Activated T-cell treated with anti-CD3 and anti-CD28 coated beads, Interleukin-2, amount 50 U/mL, for 4 hours (primary cell): ENCODE measurements around the gene JAKMIP2. TPM values are rescaled to one million over a fixed set of nuclear protein-coding genes. Genes with fewer than 3 reads are reported as not detected.
"Not testable (repeated sequence)": the region's sequence is repeated elsewhere in the genome, so short reads cannot be mapped to it uniquely, and the experiment has no call there.

ENCODE experiments used
- ATAC-seq, 2 donors: fragments of 200-7000 bp; cut with Tn5 transposase; one replicate each; pipeline ENCODE4 v1.10.0; 2021
- DNase-seq: peaks from one replicate; pipeline ENCODE4 v3.0.0-alpha.2; 2020
- H3K27me3 Mint-ChIP-seq: one replicate; pipeline ENCODE4 v1.8.0; 2021; ENCODE audit warnings: low read depth, mixed read lengths
- H3K36me3 Mint-ChIP-seq: one replicate; pipeline ENCODE4 v1.8.0; 2022; ENCODE audit warnings: mixed read lengths; ENCODE audit not compliant: insufficient read depth
- H3K4me1 Mint-ChIP-seq: one replicate; pipeline ENCODE4 v1.8.0; 2021; ENCODE audit warnings: low read depth, mixed read lengths
- H3K4me3 Mint-ChIP-seq: one replicate; pipeline ENCODE4 v1.8.0; 2021; ENCODE audit warnings: mild to moderate bottlenecking, moderate library complexity, mixed read lengths
- H3K9me3 Mint-ChIP-seq: one replicate; pipeline ENCODE4 v1.8.0; 2021; ENCODE audit warnings: mixed read lengths
- total RNA-seq, 3 donors: library from RNA; stranded (reverse); gene quantifications; one replicate each; pipeline ENCODE4 v1.2.1, GENCODE V29; 2021

Gene JAKMIP2
- total RNA-seq, 3 donors from 2014 or later: 0.56 to 1.3 (median 0.76) TPM

DNA sequence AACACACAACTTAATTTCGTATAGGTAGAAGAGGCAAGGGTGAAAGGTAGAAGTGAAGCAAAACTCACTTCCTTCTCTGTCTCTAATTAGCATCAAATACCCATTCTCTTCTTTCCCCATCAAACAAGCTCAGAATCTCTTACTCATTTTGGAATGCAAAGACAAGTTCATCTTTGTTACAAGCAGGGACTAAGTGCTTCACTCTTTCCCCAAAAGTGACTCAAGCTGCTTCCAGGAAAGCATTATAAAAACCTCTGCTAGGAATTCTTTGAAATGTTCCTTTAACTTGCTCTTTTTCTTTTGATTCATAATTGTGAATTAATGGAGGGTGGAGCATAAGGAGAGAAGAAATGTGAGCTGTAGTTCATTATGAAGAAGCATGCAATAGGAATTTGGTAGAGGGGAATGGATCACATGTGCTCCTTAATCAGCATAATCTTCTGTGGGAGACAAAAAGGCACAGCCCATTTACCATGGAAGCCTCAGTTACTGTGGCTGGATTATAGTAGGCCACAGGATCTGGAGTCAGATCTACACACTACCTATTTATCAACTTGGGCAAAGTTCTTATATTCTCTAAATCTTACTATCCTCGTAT, 163.1 kb downstream of the JAKMIP2 start:
- no peaks in the 10 kb centered on the region for H3K9me3 Mint-ChIP-seq
- no peaks in the 10 kb centered on the region for H3K4me1 Mint-ChIP-seq
- peaks cover 30% of the 10 kb centered on the region for H3K36me3 Mint-ChIP-seq
- DNase-seq: no peak
- H3K27me3 Mint-ChIP-seq: no peaks in the 10 kb centered on the region
- H3K4me3 Mint-ChIP-seq: no peak overlapping the region
- no peak for ATAC-seq

DNA sequence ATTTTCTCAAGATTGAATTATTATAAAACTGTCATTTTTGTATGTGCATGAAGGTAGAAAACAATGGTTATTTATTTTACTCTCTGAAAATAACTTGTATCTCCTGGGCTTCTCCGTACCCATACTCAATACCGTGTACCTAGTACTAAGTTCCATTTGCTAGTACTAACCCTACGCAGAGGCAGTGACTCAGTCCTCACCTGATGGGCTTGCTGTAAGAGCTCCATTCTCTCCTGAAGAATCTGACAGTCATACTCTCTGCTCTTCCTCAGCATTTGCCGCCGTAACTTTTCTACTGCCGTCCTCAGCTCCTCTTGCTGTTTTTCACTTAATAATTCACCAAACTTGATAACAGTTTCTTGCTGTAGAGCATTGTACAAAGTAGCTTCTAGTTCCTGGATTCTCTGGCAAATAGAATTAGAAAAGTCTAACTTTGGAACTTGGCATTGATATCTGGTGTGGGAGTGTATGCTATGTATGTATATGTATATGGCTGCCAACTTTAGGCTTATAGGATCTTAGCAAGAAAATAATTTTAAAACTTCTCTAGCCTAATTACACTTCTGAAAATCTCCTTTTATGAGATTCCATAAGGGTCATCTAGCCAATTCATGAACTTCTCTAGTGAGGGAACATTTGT, 164.7 kb downstream of the JAKMIP2 start:
- no peak for ATAC-seq
- Mint-ChIP-seq H3K4me1 (no peaks in the 10 kb centered on the region), H3K36me3 (peaks cover 32% of the 10 kb centered on the region)

DNA sequence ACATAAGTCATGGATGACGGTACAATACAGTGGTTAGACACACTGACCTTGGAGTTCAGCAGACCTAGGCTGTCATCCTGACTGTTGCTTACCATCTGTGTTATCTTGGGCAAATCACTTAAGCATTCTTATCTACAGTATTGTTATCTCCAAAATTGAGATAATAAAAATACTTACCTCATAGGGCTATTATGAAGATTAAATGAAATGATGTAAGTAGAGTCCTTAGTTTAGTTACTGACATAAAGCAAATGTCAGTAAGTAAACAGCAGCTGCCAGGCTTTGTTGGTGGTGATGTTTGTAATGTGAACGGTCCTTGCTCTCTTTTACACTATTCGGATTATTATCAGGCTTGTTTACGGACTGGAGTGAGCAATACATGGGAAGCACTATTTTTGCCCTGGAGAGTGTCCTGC, 165.3 kb downstream of the JAKMIP2 start:
- Mint-ChIP-seq H3K36me3 (peaks cover 35% of the 10 kb centered on the region), H3K9me3 (no peaks in the 10 kb centered on the region), H3K27me3 (no peaks in the 10 kb centered on the region), H3K4me1 (no peaks in the 10 kb centered on the region), H3K4me3 (no peak overlapping the region)
- ATAC-seq (no peak), DNase-seq (no peak)

More for the DNA sequence above, 164.7 kb downstream of the JAKMIP2 start:
- no peak for DNase-seq
- H3K4me3 Mint-ChIP-seq: no peak overlapping the region
- no peaks in the 10 kb centered on the region for H3K27me3 Mint-ChIP-seq
- H3K9me3 Mint-ChIP-seq: no peaks in the 10 kb centered on the region

DNA sequence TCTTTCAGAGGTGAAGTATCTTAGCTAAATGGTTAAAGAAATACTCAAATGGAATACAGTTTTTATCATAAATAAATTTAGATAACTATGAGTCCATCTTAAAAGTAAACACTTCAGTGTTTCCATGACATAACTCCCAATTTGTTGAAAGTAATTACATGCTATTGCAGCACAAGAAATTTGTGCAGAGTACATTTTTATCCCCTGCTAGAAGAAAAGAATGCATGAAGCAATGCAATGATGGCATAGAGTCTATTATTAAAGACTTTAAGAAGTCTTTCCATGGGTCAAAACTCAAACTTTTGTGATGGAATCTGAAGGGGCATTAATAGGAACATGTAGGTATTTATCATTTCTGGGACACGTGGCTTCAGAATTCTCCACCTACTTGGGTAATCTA, 166.1 kb downstream of the JAKMIP2 start:
- no peak overlapping the region for H3K4me3 Mint-ChIP-seq
- H3K27me3 Mint-ChIP-seq: no peaks in the 10 kb centered on the region
- H3K36me3 Mint-ChIP-seq: peaks cover 40% of the 10 kb centered on the region
- DNase-seq (no peak), ATAC-seq (no peak)
- no peaks in the 10 kb centered on the region for H3K4me1 Mint-ChIP-seq
- no peaks in the 10 kb centered on the region for H3K9me3 Mint-ChIP-seq

DNA sequence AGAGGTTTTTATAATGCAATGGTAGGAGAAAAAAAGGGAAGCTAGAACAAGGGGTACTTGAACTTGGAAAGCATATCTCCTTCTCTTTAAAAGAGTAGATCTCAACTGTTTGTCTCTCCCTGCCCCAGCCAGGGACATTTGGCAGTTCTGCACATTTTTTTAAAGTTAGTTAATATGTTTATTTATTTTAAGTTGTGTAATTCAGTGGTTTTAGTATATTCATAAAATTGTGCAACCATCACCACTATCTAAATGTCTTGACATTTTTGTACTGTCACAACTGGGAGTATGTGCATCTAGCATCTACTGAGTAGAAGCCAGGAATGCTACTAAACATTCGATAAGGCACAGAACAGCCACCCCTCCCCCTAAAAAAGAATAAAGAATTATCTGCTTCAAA, 169.2 kb downstream of the JAKMIP2 start:
- DNase-seq: no peak
- Mint-ChIP-seq H3K4me1 (no peaks in the 10 kb centered on the region), H3K9me3 (no peaks in the 10 kb centered on the region), H3K27me3 (no peaks in the 10 kb centered on the region), H3K36me3 (peaks cover 44% of the 10 kb centered on the region), H3K4me3 (no peak overlapping the region)
- ATAC-seq: no peak

DNA sequence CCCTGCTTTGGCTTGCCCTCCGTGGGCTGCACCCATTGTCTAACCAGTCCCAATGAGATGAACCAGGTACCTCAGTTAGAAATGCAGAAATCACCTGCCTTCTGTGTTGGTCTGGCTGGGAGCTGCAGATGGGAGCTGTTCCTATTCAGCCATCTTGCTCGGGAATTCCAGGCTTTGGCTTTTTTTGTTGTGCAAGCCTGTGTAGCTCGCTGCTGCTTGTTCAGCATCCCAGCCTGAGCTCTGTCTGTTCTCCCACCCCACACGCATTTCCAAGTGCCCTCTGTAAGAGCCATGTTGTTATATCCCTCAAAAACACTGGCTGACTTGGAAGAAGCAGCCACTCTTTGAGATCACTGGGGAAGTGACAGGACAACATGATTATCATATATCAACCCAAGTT, 171.0 kb downstream of the JAKMIP2 start:
- H3K27me3 Mint-ChIP-seq: no peaks in the 10 kb centered on the region
- ATAC-seq: no peak
- DNase-seq: no peak
- no peaks in the 10 kb centered on the region for H3K9me3 Mint-ChIP-seq
- no peaks in the 10 kb centered on the region for H3K4me1 Mint-ChIP-seq
- H3K4me3 Mint-ChIP-seq: no peak overlapping the region
- peaks cover 35% of the 10 kb centered on the region for H3K36me3 Mint-ChIP-seq

DNA sequence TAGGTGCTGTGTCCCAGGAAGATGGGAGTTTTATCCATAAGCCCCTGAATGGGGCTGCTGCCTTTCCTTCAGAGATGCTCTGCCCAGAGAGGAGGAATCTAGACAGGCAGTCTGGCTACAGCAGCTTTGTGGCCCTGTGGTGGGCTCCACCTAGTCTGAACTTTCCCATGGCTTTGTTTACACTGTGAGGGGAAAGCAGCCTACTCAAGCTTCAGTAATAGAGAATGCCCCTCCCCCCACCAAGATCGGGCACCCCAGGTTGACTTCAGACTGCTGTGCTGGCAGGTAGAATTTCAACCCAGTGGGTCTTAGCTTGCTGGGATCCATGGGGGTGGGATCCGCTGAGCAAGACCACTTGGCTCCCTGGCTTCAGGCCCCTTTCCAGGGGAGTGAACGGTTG, 171.7 kb downstream of the JAKMIP2 start:
- Mint-ChIP-seq H3K4me3 (no peak overlapping the region), H3K9me3 (no peaks in the 10 kb centered on the region), H3K36me3 (peaks cover 31% of the 10 kb centered on the region), H3K27me3 (no peaks in the 10 kb centered on the region), H3K4me1 (no peaks in the 10 kb centered on the region)
- no peak for ATAC-seq
- DNase-seq: no peak

DNA sequence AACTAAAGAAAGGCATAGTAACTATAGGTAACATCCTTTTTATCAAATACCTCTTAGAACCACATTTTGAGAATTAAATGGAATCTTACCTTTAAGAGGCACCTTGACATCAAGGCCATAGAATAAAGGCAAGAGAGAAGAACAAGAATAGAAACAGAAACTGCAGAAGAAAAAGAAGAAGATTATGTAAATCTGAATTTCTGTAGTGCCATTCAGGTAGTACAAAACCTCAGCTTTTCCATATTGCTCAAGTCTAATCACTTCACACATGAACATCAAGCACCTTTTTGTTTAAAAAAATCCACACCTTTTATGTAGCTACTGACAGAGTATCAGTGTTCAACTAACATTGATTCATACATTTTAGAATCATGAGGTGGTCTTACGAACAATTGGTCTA, 180.9 kb downstream of the JAKMIP2 start:
- no peaks in the 10 kb centered on the region for H3K9me3 Mint-ChIP-seq
- no peaks in the 10 kb centered on the region for H3K27me3 Mint-ChIP-seq
- ATAC-seq (no peak), DNase-seq (no peak)
- H3K4me1 Mint-ChIP-seq: no peaks in the 10 kb centered on the region
- H3K36me3 Mint-ChIP-seq: peaks cover 18% of the 10 kb centered on the region
- H3K4me3 Mint-ChIP-seq: no peak overlapping the region

DNA sequence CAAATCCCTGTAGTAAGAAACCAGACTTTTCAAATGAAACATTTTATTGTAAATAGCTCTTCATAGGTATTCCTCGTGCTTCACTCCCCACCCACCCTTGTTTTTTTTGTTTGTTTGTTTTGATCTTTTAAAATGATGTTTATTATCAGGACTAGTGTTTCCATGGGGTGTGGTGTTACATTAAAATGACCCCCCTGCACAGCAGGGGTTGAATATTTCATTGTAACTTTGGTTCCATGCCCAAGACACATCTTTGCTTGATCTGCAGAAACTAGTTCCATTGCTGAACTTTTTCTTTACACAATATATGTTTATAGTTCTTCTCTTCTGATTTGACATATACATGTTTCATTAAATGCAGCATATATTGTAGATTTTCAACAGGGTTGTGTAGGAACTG, 191.4 kb downstream of the JAKMIP2 start:
- Mint-ChIP-seq H3K27me3 (no peaks in the 10 kb centered on the region), H3K4me1 (no peaks in the 10 kb centered on the region), H3K4me3 (no peak overlapping the region), H3K9me3 (peaks cover 7% of the 10 kb centered on the region), H3K36me3 (peaks cover 14% of the 10 kb centered on the region)
- ATAC-seq (no peak), DNase-seq (no peak)

DNA sequence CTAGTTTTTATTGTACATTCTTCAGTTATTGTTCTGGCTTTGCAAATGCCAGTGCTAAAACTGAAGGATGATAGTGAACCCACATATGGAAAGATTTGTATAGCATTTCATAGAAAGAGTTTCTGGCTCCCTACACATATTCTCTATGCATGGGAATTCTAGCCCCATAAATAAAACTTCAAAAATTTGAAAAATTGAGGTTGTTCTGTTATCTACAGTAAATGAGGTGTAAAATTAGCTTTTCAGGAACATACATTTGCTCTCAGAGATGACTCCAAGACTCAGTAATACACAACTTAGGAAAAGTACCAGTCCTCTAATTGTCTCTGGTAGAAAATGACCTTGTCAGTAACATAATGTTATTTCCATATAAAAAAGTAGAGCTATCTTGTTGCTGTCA, 192.4 kb downstream of the JAKMIP2 start:
- H3K4me1 Mint-ChIP-seq: no peaks in the 10 kb centered on the region
- no peak for ATAC-seq
- no peak overlapping the region for H3K4me3 Mint-ChIP-seq
- H3K9me3 Mint-ChIP-seq: peaks cover 4% of the 10 kb centered on the region
- no peak for DNase-seq
- peaks cover 9% of the 10 kb centered on the region for H3K36me3 Mint-ChIP-seq
- no peaks in the 10 kb centered on the region for H3K27me3 Mint-ChIP-seq

DNA sequence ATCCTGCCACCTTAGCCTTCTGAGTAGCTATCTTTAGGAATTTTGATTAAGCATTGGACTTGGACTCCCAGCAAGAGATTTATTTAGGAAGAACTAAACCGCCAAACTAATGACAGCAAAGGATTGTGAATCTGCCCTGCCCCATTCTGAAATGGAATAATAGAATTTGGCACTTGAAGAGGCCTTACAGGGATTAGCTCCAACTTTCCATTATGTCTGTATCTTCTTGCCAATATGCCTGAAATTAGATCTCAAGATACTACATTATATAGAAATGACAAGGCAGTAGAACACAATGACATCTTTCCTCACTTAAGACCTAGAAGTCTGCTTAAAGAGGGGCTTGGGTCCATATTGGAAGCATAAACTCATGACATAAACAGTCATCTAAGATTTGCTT, 195.7 kb downstream of the JAKMIP2 start:
- Mint-ChIP-seq H3K9me3 (no peaks in the 10 kb centered on the region), H3K36me3 (peaks cover 3% of the 10 kb centered on the region), H3K27me3 (no peaks in the 10 kb centered on the region), H3K4me3 (no peak overlapping the region), H3K4me1 (no peaks in the 10 kb centered on the region)
- no peak for ATAC-seq
- DNase-seq: no peak

DNA sequence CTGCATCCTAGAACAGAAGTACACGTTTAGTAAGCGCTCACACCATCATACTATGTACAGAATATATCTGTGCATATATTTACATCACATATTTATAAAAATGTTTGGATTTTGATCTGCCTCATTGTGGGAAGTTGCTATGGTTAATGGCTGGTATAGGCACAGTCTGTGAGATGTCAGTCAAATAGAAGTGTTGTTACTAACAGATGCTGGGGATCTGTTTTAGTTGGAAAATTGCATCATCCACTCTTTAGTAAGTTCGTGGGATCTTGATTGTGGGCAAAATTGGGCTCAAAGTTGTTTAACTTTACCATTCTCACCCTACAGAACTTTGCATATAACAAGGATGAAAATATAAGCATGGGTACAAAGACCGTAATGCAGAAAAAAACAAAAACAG, 196.3 kb downstream of the JAKMIP2 start:
- DNase-seq (no peak), ATAC-seq (no peak)
- Mint-ChIP-seq H3K27me3 (no peaks in the 10 kb centered on the region), H3K36me3 (peaks cover 2% of the 10 kb centered on the region), H3K4me3 (no peak overlapping the region), H3K4me1 (no peaks in the 10 kb centered on the region), H3K9me3 (peaks cover under 1% of the 10 kb centered on the region)

DNA sequence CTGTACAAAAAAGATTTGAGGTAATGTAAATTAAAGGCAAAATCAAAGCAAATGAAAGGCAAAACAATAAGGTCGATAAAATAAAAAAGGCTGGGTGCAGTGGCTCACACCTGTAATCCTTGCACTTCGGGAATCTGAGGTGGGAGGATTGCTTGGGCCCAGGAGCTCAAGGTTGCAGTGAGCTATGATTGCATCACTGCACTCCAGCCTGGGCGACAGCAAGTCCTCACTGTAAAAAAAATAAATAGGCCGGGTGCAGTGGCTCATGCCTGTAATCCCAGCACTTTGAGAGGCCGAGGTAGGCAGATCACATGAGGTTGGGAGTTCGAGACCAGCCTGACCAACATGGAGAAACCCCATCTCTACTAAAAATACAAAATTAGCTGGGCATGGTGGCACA, 200.3 kb downstream of the JAKMIP2 start:
- not testable (repeated sequence) for DNase-seq, ATAC-seq, H3K4me1 Mint-ChIP-seq, H3K4me3 Mint-ChIP-seq, H3K27me3 Mint-ChIP-seq, H3K36me3 Mint-ChIP-seq
- H3K9me3 Mint-ChIP-seq: peaks cover 15% of the 10 kb centered on the region

DNA sequence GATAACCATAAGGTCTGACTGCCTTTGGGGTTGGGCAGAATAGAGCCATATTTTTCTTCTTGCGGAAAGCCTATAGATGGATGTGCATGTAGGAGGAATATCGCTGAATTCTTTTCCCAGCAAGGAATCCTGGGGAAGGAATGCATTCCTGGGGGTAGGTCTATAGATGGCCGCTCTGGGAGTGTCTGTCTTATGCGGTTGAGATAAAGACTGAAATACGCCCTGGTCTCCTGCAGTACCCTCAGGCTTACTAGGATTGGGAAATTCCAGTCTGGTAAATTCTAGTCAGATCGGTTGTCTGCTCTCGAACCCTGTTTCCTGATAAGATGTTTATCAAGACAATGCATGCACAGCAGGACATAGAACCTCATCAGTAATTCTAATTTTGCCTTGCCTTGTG, 202.1 kb downstream of the JAKMIP2 start:
- peaks cover 15% of the 10 kb centered on the region for H3K9me3 Mint-ChIP-seq
- ATAC-seq, DNase-seq, H3K36me3 Mint-ChIP-seq, H3K4me3 Mint-ChIP-seq, H3K27me3 Mint-ChIP-seq, H3K4me1 Mint-ChIP-seq: not testable (repeated sequence)

DNA sequence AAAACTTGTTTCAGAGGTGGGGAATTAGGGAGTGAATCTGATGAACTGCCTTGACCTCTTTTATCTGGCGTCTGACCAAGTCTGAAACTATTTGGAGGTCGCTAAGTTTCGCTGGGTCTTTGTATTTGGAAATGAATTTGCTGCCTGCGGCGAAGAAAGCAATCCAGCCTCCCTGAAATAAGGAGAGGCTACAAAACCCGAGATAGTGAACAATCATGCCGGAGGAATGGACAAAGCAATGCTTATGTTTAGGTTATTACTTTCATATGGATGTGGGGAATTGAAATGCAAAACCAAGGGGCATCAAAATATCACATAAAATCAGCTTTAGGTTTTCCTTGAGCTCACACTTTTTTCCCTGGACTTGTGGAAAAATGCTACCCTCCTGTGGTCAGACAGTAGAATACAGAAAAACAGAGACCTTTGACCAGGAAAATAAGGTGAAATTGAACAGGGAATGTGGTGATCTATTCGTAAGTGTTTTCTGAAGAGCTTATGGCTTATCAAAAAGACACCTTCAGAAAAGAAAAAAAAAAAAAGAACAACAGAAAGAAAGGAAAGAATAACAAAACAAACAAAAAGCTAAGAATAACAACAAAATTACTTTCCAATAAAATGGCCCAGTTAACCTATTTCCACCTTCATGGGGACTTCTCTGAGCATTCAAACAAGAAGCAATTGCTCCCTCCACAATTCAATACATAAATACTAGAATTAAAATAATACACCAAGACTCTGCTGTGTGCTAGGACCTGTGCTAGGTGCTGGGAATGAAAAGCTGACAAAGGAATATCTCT, 204.1 kb downstream of the JAKMIP2 start:
- Mint-ChIP-seq H3K27me3 (peaks cover 5% of the 10 kb centered on the region), H3K4me1 (no peaks in the 10 kb centered on the region), H3K4me3 (no peak overlapping the region), H3K9me3 (peaks cover 15% of the 10 kb centered on the region), H3K36me3 (no peaks in the 10 kb centered on the region)
- no peak for DNase-seq
- ATAC-seq: no peak
